HepG2 (cell line): Measurements from ENCODE around the gene ANKRD53. TPM values are rescaled to one million over a fixed set of nuclear protein-coding genes. Genes with fewer than 3 reads are reported as not detected.

Source experiments
- ATAD3A ChIP-seq: sonication (generic); formaldehyde crosslinking; IDR thresholded peaks from 2 replicates; pipeline ENCODE4 v1.4.0; 2020; ENCODE audit warnings: missing genetic modification reagents
- ATF5 ChIP-seq: sonication (generic); formaldehyde crosslinking; IDR thresholded peaks from 2 replicates; pipeline ENCODE4 v1.4.0; 2020; ENCODE audit warnings: mild to moderate bottlenecking, low read depth, missing genetic modification reagents
- CBFB ChIP-seq: sonication (generic); formaldehyde crosslinking; IDR thresholded peaks from 2 replicates; pipeline ENCODE4 v1.4.0; 2020; ENCODE audit warnings: missing genetic modification reagents
- CTCF ChIP-seq: sonication (generic); formaldehyde crosslinking; IDR thresholded peaks from 2 replicates; pipeline ENCODE4 v1.5.0; 2020; ENCODE audit warnings: mild to moderate bottlenecking, missing genetic modification reagents, moderate library complexity
- FOXA1 ChIP-seq, 2 experiments: fragments of 450-650 bp in 1 of 2; sonication (generic) in 1 of 2; formaldehyde crosslinking in 1 of 2; IDR thresholded peaks; 2 replicates each; pipeline versions ENCODE4 v1.4.0 to v1.6.1; 2016 to 2020; ENCODE audit warnings: missing genetic modification reagents in 1 of 2
- FOXA3 ChIP-seq: IDR thresholded peaks from 2 replicates; pipeline ENCODE4 v1.6.1; 2016; ENCODE audit warnings: missing genetic modification reagents, missing compliant biosample characterization
- HIVEP1 ChIP-seq: sonication (generic); formaldehyde crosslinking; IDR thresholded peaks from 2 replicates; pipeline ENCODE4 v1.4.0; 2020; ENCODE audit warnings: mild to moderate bottlenecking, missing genetic modification reagents
- IKZF4 ChIP-seq: sonication (generic); formaldehyde crosslinking; IDR thresholded peaks from 2 replicates; pipeline ENCODE4 v1.5.1; 2020; ENCODE audit warnings: borderline replicate concordance, mild to moderate bottlenecking, low read depth, missing genetic modification reagents; ENCODE audit errors: not compliant biosample characterization
- MEF2D ChIP-seq: sonication (generic); formaldehyde crosslinking; IDR thresholded peaks from 2 replicates; pipeline ENCODE4 v1.5.1; 2020; ENCODE audit warnings: mild to moderate bottlenecking, missing genetic modification reagents
- NCOA2 ChIP-seq: sonication (generic); formaldehyde crosslinking; IDR thresholded peaks from 2 replicates; pipeline ENCODE4 v1.8.0; 2022; ENCODE audit warnings: inconsistent platforms
- NR2F1 ChIP-seq, 2 experiments: fragments of 450-650 bp in 1 of 2; formaldehyde crosslinking in 1 of 2; IDR thresholded peaks; 2 replicates each; pipeline versions ENCODE4 v1.5.0 to v1.6.1; 2016 to 2020; ENCODE audit warnings: mild to moderate bottlenecking in 1 of 2, missing compliant biosample characterization in 1 of 2, missing genetic modification reagents in 1 of 2, moderate library complexity in 1 of 2
- POLR2A ChIP-seq, 2 experiments: IDR thresholded peaks; 2 replicates each; pipeline ENCODE4 v1.6.1; 2011; ENCODE audit warnings: low read depth in 2 of 2, low read length in 2 of 2, mild to moderate bottlenecking in 1 of 2, moderate library complexity in 1 of 2; ENCODE audit not compliant: insufficient read depth in 1 of 2
- PPARG ChIP-seq: conservative IDR thresholded peaks from 2 replicates; pipeline ENCODE4 v1.6.1; 2016; ENCODE audit warnings: missing biosample characterization, missing genetic modification reagents
- SALL1 ChIP-seq: sonication (generic); formaldehyde crosslinking; IDR thresholded peaks from 2 replicates; pipeline ENCODE4 v1.8.0; 2022; ENCODE audit warnings: mild to moderate bottlenecking, missing genetic modification reagents
- SAP130 ChIP-seq: IDR thresholded peaks from 2 replicates; pipeline ENCODE4 v1.6.1; 2016; ENCODE audit warnings: low read depth
- TEAD3 ChIP-seq: optimal IDR thresholded peaks from 2 replicates; pipeline ENCODE3; 2016; ENCODE audit warnings: borderline replicate concordance
- TFE3 ChIP-seq: IDR thresholded peaks from 2 replicates; pipeline ENCODE4 v1.6.1; 2016
- TRIM22 ChIP-seq: fragments of 450-650 bp; IDR thresholded peaks from 2 replicates; pipeline ENCODE4 v1.6.1; 2017
- WIZ ChIP-seq: sonication (generic); formaldehyde crosslinking; IDR thresholded peaks from 2 replicates; pipeline ENCODE4 v1.5.1; 2020; ENCODE audit warnings: mild to moderate bottlenecking, missing genetic modification reagents
- ZBTB42 ChIP-seq: sonication (generic); formaldehyde crosslinking; IDR thresholded peaks from 2 replicates; pipeline ENCODE4 v1.5.0; 2020; ENCODE audit warnings: mild to moderate bottlenecking, missing genetic modification reagents
- ZFYVE20 ChIP-seq: sonication (generic); formaldehyde crosslinking; IDR thresholded peaks from 2 replicates; pipeline ENCODE4 v1.8.0; 2023; ENCODE audit warnings: low read depth, mild to moderate bottlenecking, moderate library complexity, missing genetic modification reagents, borderline replicate concordance
- ZMYM4 ChIP-seq: sonication (generic); formaldehyde crosslinking; IDR thresholded peaks from 2 replicates; pipeline ENCODE4 v1.8.1; 2023; ENCODE audit warnings: mild to moderate bottlenecking, missing genetic modification reagents
- ZNF121 ChIP-seq: sonication (generic); formaldehyde crosslinking; IDR thresholded peaks from 2 replicates; pipeline ENCODE4 v1.5.0; 2020; ENCODE audit warnings: mild to moderate bottlenecking, missing genetic modification reagents
- ZNF136 ChIP-seq: sonication (generic); formaldehyde crosslinking; IDR thresholded peaks from 2 replicates; pipeline ENCODE4 v1.8.1; 2022; ENCODE audit warnings: low read depth, mild to moderate bottlenecking, moderate library complexity, missing genetic modification reagents
- ZNF512 ChIP-seq: sonication (generic); formaldehyde crosslinking; IDR thresholded peaks from 2 replicates; pipeline ENCODE4 v1.4.0; 2020; ENCODE audit warnings: mild to moderate bottlenecking, missing genetic modification reagents
- ZNF572 ChIP-seq: sonication (generic); formaldehyde crosslinking; IDR thresholded peaks from 2 replicates; pipeline ENCODE4 v1.5.1; 2020; ENCODE audit warnings: mild to moderate bottlenecking, missing genetic modification reagents
- ZNF792 ChIP-seq: IDR thresholded peaks from 2 replicates; pipeline ENCODE4 v1.6.1; 2016
- ZNF850 ChIP-seq: sonication (generic); formaldehyde crosslinking; conservative IDR thresholded peaks from 2 replicates; pipeline ENCODE4 v1.9.0; 2021; ENCODE audit warnings: mild to moderate bottlenecking, missing genetic modification reagents
- polyA plus RNA-seq, 8 experiments: library from polyadenylated mRNA; depleted of rRNA in 3 of 8; stranded (reverse) in 7 of 8; unstranded in 1 of 8; fragments of >200 nt; fragmentation: Illumina TruSeq in 4 of 8; extraction: Trizol in 4 of 8; gene quantifications; 2 replicates each; pipeline versions ENCODE4 v1.2.1 to v1.2.3, GENCODE V29; 2011 to 2016; ENCODE audit warnings: low read depth in 4 of 8, missing spikeins in 1 of 8, mixed read lengths in 1 of 8; ENCODE audit not compliant: insufficient read depth in 1 of 8
- total RNA-seq, 5 experiments: library from RNA; depleted of rRNA; stranded (reverse); fragments of >200 nt; fragmentation: Illumina TruSeq; extraction: Trizol; gene quantifications; 2 replicates each; pipeline ENCODE4 v1.2.3, GENCODE V29; 2016; ENCODE audit warnings: low read depth in 1 of 5

The ANKRD53 gene
- total and polyA plus RNA-seq, 2 of the 13 experiments (the other 11 are each of a cell fraction or from before 2014, with no cell fraction given) = 0.15 TPM; not detected in 1

GRCh38 chr2:70995426-70995729 lies 16.9 kb downstream of the ANKRD53 start (continued):
- TF ChIP-seq WIZ (CRISPR knock-in tag) (no peak), ZNF792 (CRISPR knock-in tag) (no peak), ZNF850 (no peak), NR2F1 (CRISPR knock-in tag; IDR thresholded peaks at IDR 0.05) (no peak), FOXA3 (peak; percentile 64), ZNF121 (no peak), IKZF4 (CRISPR knock-in tag) (no peak), SAP130 (CRISPR knock-in tag) (peak; percentile 32; the same call in 1 of the 2 replicates), CBFB (CRISPR knock-in tag) (0 out of 2 replicates have a peak, but pooled peaks have one; percentile 2), MEF2D (CRISPR knock-in tag) (no peak), ZNF136 (no peak), FOXA1 (IDR thresholded peaks at IDR 0.05) (no peak), FOXA1 (CRISPR knock-in tag; IDR thresholded peaks at IDR 0.05) (peak; percentile 90), ZFYVE20 (CRISPR knock-in tag) (no peak), ZNF512 (CRISPR knock-in tag) (no peak), TFE3 (no peak), TRIM22 (no peak), POLR2A (IDR thresholded peaks at IDR 0.05; ENCODE audit: insufficient read depth in 1 of 2, low read depth in 2 of 2, low read length in 2 of 2) (no peak), NCOA2 (CRISPR knock-in tag) (no peak), TEAD3 (CRISPR knock-in tag) (peak; percentile 8), ZNF572 (CRISPR knock-in tag) (no peak), HIVEP1 (CRISPR knock-in tag) (0 out of 2 replicates have a peak, but pooled peaks have one; percentile 10), ATF5 (CRISPR knock-in tag) (no peak), CTCF (CRISPR knock-in tag) (peak; percentile 60), PPARG (no peak), ATAD3A (no peak), SALL1 (CRISPR knock-in tag) (no peak), ZMYM4 (no peak), ZBTB42 (no peak)
